Measurements from ENCODE around the gene SFTPB.
"Not testable (repeated sequence)": the region's sequence is repeated elsewhere in the genome, so short reads cannot be mapped to it uniquely, and the experiment has no call there.

The SFTPB gene

DNA sequence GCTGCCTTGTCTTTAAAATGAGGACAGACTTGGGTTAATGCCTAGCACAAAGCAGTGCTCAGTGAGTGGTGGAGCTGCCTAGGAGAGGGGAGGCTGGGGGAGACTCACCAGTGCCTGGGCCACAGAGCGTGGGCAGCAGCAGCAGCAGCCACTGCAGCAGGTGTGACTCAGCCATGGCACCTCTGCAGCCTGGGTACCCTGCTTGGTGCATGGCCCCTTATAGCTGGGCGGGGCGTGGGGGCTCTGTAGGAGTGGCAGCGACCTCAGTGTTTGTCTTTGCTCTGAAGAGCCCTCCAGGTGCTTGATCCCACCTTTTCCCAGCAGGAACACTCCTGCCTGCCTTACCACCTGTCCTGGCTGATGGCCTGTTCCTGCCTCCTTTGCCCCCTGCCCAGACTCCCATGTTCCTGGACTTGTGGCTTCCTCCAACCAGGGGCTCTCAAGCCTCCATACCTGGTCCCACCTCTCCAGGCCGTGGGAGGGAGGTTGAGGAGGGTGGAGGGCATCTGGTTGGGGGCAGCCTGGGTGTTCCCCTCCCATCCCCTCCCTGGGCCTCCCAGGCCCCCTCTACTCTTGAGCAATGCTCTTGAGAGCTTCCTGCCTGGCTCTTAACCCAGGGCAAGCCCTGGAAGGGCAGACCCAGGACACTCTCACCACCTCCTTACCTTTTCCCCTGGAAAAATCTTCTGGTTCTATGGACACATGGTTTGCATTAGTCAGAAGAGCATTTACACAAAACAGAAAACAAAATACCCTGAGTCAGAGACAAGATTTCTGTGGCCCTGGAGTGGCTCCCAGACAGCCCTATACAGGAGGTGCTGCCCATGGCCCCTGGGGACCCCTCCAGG lies at the start of gene SFTPB:
Gene SFTPB (minus strand): TSS at position 191 of the 848 bp plus-strand sequence. CDS start 16 bp downstream, at position 175.
- no peak for DNase-seq (ENCODE audit: low spot score)

DNA sequence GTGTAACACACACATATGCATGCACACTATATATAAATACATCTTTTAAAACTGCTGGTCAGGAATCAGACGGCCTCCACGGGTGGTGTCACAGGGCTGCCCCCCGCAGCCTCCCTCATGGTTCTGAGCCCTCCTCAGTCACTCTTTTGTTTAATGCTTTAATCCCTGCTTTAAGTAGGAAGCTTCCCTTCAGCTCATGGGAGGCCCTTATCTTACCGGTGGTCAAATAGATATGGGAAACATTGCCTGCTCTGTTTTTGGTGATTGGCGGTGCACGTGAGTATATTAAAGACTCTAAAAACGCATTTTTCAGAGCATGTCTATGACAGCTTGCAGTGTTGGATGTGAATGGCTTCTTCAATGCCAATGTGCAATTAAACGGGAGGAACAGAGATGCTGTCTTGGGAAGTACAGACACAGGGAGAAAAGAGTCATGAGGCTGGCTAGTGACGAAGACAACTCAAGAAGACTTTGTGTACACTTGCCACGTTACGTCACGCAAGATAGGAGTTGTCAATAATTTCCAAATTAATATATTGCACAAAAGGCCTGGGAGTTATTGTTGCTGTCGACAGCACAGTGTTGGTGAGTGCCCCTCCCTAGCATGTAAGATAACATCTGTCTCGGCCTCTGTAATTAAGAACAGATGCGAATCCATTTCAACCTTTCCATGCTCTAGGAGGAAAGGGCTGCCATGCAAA lies 49.5 kb upstream of the SFTPB start:
- DNase-seq (ENCODE audit: low spot score), result no peak

GRCh38 chr2:85716346-85716914 lies 48.4 kb upstream of the SFTPB start:
- no peak for DNase-seq (ENCODE audit: low spot score)

DNA sequence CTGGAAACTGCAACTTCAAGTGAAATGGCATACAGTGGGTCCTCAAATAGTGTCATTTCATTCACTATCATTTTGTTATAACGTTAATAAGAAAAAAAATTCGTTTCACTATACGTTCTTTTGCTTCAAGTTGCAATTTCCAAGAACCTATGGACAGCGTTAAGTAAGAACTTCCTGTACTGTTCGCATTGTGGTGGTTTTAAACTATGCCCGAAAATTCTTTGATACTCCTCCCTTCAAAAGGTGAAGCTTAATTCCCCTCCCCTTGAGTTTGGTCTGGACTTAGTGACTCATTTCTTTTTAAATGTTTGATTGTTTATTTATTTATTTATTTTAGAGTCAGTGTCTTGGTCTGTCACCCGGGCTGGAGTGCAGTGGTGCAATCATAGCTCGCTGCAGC lies 46.8 kb upstream of the SFTPB start:
- DNase-seq (ENCODE audit: low spot score), result no peak

DNA sequence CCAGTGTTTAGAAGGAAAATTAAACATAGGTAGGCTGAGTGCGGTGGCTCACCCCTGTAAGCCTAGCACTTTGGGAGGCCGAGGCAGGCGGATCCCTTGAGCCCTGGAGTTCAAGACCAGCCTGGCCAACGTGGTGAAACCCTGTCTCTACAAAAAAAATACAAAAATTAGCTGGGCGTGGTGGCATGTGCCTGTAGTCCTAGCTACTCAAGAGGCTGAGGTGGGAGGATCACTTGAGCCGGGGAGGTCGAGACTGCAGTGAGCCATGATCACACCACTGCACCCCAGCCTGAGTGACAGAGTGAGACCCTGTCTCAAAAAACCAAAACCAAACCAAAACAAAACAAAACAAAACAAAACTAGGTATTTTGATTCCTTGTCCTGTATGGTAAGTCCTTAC lies 46.4 kb upstream of the SFTPB start:
- not testable (repeated sequence) for DNase-seq (ENCODE audit: low spot score)

DNA sequence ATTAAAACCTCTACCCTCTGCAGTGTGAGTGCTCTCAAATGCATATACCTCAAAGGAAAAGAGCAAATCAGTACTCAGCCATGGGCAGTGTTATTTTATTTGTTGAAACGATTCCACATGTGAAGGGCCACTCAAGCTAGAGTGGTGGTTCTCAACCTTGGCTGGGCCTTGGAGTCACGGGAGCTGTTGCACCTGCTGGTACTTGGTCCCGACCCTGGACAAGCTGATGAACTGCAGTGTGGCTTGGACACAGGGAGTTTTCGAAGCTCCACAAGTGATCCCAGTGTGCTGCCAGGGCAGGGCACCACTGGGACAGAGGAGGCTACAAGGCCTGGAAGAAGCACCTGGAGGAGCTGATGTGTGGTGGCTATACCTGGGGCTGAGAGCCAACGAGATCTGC lies 45.8 kb upstream of the SFTPB start:
- DNase-seq (ENCODE audit: low spot score), result no peak

DNA sequence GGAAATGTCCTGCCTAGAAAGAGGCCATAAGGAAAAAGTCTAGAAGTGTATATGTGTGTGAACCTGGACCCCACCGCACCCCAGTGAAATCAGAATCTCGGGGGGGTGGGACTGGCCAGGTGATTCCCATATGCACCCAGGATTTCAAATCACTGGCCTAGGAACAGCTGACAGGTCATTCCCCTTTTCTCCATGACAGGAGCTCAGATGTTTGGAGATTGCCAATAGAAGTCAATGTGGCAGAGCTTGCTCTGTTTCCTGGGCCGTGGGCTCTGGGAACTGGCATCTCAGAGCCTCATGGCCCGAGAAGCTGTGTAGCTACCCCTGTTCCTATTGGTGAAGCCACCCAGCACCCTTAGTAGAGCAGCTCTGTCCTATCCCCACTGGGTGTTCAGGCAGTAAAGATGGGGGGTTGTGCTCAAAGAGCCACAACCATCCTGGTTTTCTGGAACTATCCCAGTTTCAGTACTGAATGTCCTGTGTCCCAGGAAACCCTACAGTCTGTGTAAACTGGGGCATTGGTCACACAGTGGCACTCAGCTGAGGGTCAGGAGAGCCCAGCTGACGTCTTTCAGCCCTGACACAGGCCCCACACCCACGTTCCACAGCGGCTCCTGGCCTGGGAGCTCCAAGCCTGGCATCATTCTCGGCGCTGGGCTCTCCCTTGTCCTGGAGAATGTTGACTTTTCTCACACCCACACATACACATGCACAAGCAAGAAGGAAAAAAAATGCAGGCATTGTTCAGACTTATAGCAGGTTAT lies 45.0 kb upstream of the SFTPB start:
- DNase-seq (ENCODE audit: low spot score), result no peak

GRCh38 chr2:85712336-85712735 lies 44.3 kb upstream of the SFTPB start:
- DNase-seq (ENCODE audit: low spot score), result no peak

GRCh38 chr2:85711578-85712060 lies 43.6 kb upstream of the SFTPB start:
- DNase-seq (ENCODE audit: low spot score), result no peak

- DNase-seq (ENCODE audit: low spot score), result no peak
Observed at GRCh38 chr2:85710687-85711577, 42.9 kb upstream of the SFTPB start.

DNA sequence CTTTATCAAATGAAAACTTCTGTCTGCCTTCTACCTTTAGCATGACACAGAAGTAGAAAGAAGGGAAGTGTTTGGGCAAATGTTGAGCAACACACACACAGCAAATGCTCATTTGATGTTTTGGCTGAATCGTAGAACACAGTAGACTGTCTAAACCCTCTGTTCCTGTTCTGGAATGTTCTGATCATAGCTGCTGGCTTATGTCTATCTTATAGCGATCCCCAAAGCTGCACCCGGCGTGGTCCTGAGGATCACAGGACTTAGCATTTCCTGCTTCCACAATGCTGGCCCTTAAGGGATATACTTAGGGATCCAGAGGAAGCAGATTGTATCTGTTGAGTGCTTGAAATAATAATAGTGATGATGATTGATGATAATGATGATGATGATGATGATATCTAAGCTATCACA lies 41.4 kb upstream of the SFTPB start:
- no peak for DNase-seq (ENCODE audit: low spot score)

GRCh38 chr2:85708641-85709040 lies 40.6 kb upstream of the SFTPB start:
- no peak for DNase-seq (ENCODE audit: low spot score)

GRCh38 chr2:85707304-85707703 lies 39.3 kb upstream of the SFTPB start:
- peak; percentile 83 for DNase-seq (ENCODE audit: low spot score)

GRCh38 chr2:85706599-85707296 lies 38.7 kb upstream of the SFTPB start:
- DNase-seq (ENCODE audit: low spot score), result no peak

- no peak for DNase-seq (ENCODE audit: low spot score)
Observed at GRCh38 chr2:85706063-85706462, 38.1 kb upstream of the SFTPB start.

- peak; percentile 16 for DNase-seq (ENCODE audit: low spot score)
Observed at GRCh38 chr2:85705680-85706039, 37.7 kb upstream of the SFTPB start.

GRCh38 chr2:85704800-85705679 lies 37.0 kb upstream of the SFTPB start:
- no peak for DNase-seq (ENCODE audit: low spot score)

DNA sequence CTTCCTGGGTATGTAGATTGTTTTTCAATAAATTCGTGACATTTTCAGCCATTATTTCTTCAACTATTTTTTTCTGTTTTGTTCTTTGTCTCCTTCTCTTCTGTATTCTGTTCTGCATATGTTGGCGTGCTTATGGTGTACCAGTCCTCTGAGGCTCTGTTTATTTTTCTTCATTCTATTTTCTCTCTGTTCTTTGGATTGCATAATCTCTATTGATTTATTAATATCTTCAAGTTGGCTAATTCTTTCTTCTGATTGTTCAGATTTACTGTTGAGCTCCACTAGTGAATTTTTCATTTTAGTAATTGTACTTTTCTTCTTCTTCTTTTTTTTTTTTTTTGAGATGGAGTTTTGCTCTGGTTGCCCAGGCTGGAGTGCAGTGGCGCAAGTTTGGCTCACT lies 36.0 kb upstream of the SFTPB start:
- DNase-seq (ENCODE audit: low spot score), result no peak

GRCh38 chr2:85703329-85703728 lies 35.3 kb upstream of the SFTPB start:
- no peak for DNase-seq (ENCODE audit: low spot score)

DNA sequence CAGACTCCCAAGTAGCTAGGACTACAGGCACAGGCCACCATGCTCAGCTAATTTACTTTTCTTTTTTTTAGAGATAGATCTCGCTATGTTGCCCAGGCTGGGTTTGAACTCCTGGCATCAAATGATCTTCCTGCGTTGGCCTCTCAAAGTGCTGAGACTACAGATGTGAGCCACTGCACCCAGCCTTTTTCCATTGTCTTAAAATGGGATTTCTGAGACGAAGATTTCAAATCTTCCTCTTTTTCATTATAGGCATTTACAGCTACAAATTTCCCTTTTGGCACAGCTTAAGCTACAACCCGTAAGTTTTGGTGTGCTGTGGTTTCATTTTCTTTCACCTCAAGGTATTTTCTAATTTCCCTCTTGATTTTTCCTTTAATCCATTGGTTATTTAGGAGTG lies 34.8 kb upstream of the SFTPB start:
- DNase-seq (ENCODE audit: low spot score), result no peak

Data from RKO (cell line).